Stimulated activated naive B cell treated with anti-CD40 and anti-IgM and Interleukin-4, amounts not matched to agents 10 μg/mL and 1 μg/mL and 100 μg/mL, for 72 hours (primary cell): Measurements from ENCODE around the gene ABCA3.
"Not testable (repeated sequence)": the region's sequence is repeated elsewhere in the genome, so short reads cannot be mapped to it uniquely, and the experiment has no call there.

Source experiments
- ATAC-seq, 2 donors: fragments of 150-1000 bp; cut with Tn5 transposase; replicated peaks; 2 replicates each; pipeline ENCODE4 v1.10.0; 2021; ENCODE audit warnings: moderate library complexity in 1 of 2
- DNase-seq: peaks from one replicate; pipeline ENCODE4 v3.0.0; 2021
- H3K27ac Mint-ChIP-seq: one replicate; pipeline ENCODE4 v1.8.0; 2022; ENCODE audit warnings: mild to moderate bottlenecking, mixed read lengths
- H3K27me3 Mint-ChIP-seq, 2 donors: one replicate each; pipeline ENCODE4 v1.8.0; 2022; ENCODE audit warnings: mixed read lengths in 2 of 2
- H3K36me3 Mint-ChIP-seq, 2 donors: one replicate each; pipeline ENCODE4 v1.8.0; 2022; ENCODE audit warnings: mixed read lengths in 2 of 2, mild to moderate bottlenecking in 1 of 2
- H3K4me1 Mint-ChIP-seq, 2 donors: one replicate each; pipeline ENCODE4 v1.8.0; 2022; ENCODE audit warnings: mixed read lengths in 2 of 2, mild to moderate bottlenecking in 1 of 2
- H3K4me3 Mint-ChIP-seq, 2 donors: one replicate each; pipeline ENCODE4 v1.8.0; 2022; ENCODE audit warnings: mild to moderate bottlenecking in 2 of 2, mixed read lengths in 2 of 2, moderate library complexity in 1 of 2
- H3K9me3 Mint-ChIP-seq, 2 donors: one replicate each; pipeline ENCODE4 v1.8.0; 2022; ENCODE audit warnings: mixed read lengths in 2 of 2, mild to moderate bottlenecking in 1 of 2

Gene ABCA3

DNA sequence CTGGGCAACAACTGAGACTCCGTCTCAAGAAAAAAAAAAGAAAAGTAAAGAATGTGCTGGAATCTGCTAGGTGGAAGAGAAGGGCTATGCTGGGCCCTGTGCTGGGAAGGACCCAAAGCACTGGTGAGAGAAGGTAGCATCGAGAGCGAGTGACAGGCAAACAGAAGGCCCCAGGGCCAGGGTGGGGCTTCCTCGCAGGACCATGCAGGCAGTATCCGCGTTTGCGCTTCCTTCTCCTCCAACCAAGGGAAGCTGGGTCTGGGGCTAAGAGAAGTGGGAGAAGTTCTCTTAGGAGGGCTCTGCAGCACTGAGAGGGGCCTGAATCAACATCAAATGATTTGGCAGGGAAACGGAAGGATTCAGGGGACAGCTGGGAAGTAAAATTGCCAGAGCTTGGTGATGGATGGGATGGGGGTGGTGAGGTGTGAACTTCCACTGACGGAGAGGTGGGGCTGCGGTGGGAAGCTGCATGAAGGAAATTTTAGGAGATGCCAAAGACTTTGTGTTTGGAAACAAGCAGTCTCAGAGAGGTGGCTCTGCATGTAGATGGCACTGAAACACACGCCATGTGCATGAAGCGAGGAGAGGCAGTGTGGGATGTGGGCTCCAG, 83.9 kb downstream of the ABCA3 start:
- Mint-ChIP-seq H3K4me1 (peaks cover 16 to 20% of the 10 kb centered on the region in 2 donors), H3K4me3 (no peak overlapping the region), H3K9me3 (no peaks in the 10 kb centered on the region), H3K36me3 (peaks cover 40 to 45% of the 10 kb centered on the region in 2 donors), H3K27me3 (no peaks in the 10 kb centered on the region), H3K27ac (peak overlapping the region; percentile 68)
- DNase-seq (no peak), ATAC-seq (no peak)

DNA sequence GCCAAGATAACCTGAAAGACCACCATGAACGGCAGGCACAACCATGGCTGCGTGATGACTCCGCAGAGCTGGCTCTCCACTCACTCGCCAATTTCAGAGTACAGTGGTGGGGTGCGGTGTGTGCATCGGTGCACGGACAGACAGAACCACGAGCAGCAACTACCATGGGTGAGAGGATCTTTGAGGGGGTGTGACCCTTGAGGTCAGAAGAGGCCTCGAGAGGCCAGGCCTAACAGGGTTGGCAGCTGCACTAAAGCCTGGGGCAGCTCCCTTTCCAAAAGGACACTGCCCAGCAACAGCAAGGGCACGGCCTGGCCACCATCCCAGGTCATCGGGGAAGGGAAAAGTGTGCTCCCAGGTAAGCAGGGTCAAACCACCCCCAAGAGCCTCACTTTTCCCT, 87.2 kb downstream of the ABCA3 start:
- H3K4me3 Mint-ChIP-seq = no peak overlapping the region
- peaks cover 19 to 29% of the 10 kb centered on the region in 2 donors for H3K4me1 Mint-ChIP-seq
- H3K27ac Mint-ChIP-seq = peak overlapping the region; percentile 86
- no peaks in the 10 kb centered on the region for H3K27me3 Mint-ChIP-seq
- peaks cover 27 to 40% of the 10 kb centered on the region in 2 donors for H3K36me3 Mint-ChIP-seq
- DNase-seq = no peak
- H3K9me3 Mint-ChIP-seq = no peaks in the 10 kb centered on the region
- no peak for ATAC-seq

DNA sequence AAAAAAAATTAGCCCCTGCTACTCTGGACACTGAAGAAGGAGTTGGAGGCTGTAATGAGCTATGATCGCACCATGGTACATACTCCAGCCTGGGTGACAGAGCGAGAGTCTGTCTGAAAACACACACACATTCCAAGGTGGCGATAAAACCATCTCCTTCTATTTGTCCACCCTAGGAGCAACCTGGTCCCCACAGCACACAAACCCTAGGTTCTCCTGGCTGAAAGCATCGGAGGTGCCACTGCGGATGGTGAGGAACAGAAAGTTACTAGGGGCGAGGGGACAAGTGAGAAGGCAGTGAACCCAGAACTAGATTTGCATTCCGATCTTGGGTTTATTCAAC, 87.8 kb downstream of the ABCA3 start:
- H3K36me3 Mint-ChIP-seq = peaks cover 26 to 38% of the 10 kb centered on the region in 2 donors
- H3K9me3 Mint-ChIP-seq = no peaks in the 10 kb centered on the region
- peak overlapping the region in 1 of 2 donors; percentile 22 for H3K4me3 Mint-ChIP-seq
- no peaks in the 10 kb centered on the region for H3K27me3 Mint-ChIP-seq
- peak overlapping the region; percentile 86 for H3K27ac Mint-ChIP-seq
- DNase-seq (no peak), ATAC-seq (no peak)
- peaks cover 19 to 29% of the 10 kb centered on the region in 2 donors for H3K4me1 Mint-ChIP-seq

DNA sequence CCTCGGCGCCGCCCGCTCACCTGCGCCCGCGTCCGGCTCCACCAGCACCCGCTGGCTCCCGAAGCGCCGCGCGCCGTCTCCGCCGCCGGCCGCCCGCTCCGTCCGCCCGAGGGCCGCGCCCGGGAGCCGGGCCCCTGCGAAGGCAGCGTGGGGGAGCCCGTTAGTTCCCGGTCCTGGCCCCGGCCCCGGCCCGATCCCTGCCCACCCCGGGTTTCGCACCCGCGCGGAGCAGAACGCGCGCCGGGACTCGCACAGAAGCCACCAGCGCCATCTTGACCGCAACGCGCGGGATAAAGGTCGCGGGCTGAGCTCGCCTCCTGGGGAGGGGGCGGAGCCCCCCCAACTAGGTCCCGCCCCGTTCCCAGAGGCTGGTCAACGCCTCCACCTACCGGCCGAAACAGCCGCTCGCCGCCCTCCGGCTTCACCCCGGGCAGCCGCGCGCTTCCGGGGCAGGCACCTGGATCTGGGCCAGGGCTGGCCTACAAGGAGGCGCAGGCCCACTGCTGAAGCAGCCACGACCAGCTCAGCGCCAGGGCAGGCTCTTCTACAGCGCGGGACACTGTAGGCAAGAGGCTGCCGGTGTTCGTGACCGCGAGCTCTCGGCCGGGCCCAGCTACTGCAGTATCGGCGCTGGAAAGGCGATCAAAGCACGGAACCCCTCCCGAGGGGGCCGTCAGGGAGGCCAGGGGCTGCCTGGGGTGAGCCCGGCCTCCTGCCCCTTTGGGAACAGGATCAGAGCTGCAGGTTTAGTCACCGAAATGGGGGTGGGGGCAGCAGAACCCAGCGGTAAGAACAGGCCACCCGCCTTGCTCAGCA, 89.0 kb downstream of the ABCA3 start, which contains the start of gene ECI1:
Gene ECI1, minus strand, starts transcription at position 292 of the 816 bp plus-strand sequence. Its CDS starts 21 bp downstream, at position 271.
- H3K27me3 Mint-ChIP-seq = no peaks in the 10 kb centered on the region
- peaks cover 22 to 34% of the 10 kb centered on the region in 2 donors for H3K36me3 Mint-ChIP-seq
- peak within 1 kb of the TSS; percentile 89 to 96 for H3K4me3 Mint-ChIP-seq
- H3K27ac Mint-ChIP-seq = peak within 1 kb of the TSS; percentile 95
- ATAC-seq (peak; percentile 89 to 92), DNase-seq (peak; percentile 88)
- peaks cover 15 to 29% of the 10 kb centered on the region in 2 donors for H3K4me1 Mint-ChIP-seq
- no peaks in the 10 kb centered on the region for H3K9me3 Mint-ChIP-seq

DNA sequence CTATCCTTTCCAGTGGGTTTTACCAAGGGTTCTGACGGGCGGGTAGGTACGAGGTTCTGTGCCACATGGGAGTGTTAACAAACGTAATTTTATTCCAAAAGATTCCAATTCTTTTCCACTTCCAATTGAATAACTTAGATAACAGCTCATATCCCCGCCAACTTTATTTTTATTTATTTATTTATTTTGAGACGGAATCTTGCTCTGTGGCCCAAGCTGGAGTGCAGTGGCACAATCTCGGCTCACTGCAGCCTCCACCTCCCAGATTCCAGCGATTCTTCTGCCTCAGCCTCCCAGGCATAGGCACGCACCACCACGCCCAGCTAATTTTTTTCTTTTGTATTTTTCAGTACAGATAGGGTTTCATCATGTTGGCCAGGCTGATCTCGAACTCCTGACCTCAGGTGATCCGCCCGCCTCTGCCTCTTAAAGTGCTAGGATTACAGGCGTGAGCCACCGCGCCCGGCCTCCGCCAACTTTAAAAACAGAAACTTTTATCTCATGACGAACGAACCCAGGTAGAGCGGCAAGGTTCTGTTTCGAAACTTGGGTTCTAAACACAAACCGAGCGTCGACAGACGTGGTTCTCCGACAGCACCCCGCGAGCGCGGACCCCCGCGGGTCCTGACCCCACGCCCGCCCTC, 89.8 kb downstream of the ABCA3 start:
- H3K4me3 Mint-ChIP-seq = peak overlapping the region; percentile 89 to 96
- no peaks in the 10 kb centered on the region for H3K9me3 Mint-ChIP-seq
- H3K4me1 Mint-ChIP-seq = peaks cover 13 to 29% of the 10 kb centered on the region in 2 donors
- H3K27me3 Mint-ChIP-seq = no peaks in the 10 kb centered on the region
- H3K27ac Mint-ChIP-seq = peak overlapping the region; percentile 95
- ATAC-seq = peak; percentile 30 to 41
- peaks cover 26 to 32% of the 10 kb centered on the region in 2 donors for H3K36me3 Mint-ChIP-seq
- no peak for DNase-seq

DNA sequence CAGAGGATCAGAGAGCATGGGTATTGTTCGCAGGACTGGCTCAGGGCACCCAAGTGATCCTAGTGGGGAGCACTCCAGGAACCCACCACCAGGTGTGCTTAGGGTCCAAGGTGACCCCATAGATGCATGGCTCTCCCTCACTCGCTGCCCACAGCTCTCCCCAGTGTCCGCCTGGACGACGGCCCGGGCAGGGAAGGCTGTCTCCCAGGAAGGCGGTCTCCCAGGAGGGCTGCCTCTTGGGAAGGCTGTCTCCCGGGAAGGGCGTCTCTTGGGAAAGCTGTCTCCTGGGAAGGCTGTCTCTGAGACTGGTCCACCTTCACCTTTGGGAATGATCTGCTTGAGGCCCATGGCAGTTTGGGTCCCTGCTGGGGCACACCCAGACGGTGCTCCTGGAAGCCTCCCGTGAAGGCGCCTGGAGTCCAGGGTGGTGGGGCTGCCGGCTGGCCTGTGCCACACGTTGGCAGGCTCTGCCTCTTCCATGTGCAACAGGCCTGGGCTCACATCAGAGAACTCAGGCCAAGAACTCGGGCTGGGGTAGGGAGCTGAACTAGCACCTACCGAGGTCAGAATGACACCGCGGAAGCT, 94.1 kb downstream of the ABCA3 start:
- Mint-ChIP-seq H3K27ac (no peak overlapping the region), H3K4me1 (peaks cover 3 to 7% of the 10 kb centered on the region in 2 donors), H3K27me3 (no peaks in the 10 kb centered on the region), H3K4me3 (no peak overlapping the region), H3K36me3 (peaks cover 25 to 26% of the 10 kb centered on the region in 2 donors), H3K9me3 (no peaks in the 10 kb centered on the region)
- no peak for ATAC-seq
- DNase-seq = no peak

DNA sequence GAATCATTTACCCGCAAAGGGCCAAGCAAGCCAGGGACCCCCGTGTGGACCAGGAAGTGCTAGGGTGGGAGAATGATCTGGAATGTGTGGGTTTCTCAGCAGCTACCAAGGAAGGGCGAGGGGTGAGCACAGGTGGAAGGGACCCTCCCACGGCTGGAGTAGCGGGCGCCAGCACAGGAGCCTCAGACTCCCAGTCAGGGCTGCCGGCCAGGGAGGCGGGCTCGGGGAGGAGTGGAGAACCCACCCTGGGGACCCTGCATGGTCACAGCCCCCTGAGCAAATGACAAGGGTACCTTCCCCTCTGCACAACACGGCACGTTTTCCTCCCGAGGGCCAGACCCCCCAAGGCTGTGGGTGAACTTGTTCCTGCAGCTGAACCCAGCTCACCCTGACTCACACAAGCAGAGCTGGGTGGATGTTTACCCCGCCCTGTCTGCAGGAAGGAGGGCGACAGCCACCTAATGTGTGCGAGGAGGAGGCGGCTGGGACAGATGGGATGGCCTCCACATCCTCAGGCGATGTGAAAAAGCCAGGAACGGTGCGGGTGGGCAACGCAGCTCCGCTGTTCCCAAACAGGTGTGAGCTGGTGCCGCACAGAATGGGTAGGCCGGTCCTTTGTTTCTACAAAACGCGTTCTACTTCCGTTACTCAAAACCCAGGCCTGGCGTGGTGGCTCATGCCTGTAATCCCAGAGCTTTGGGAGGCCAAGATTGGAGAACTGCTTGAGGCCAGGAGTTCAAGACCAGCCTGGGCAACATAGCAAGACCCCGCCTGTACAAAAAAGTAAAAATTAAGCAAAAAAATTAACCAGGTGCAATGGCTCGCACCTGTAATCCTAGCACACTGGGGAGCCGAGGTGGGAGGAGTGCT, 95.4 kb downstream of the ABCA3 start:
- H3K4me3 Mint-ChIP-seq = no peak overlapping the region
- H3K27me3 Mint-ChIP-seq = no peaks in the 10 kb centered on the region
- peaks cover 21 to 26% of the 10 kb centered on the region in 2 donors for H3K36me3 Mint-ChIP-seq
- no peaks in the 10 kb centered on the region for H3K4me1 Mint-ChIP-seq
- ATAC-seq = no peak
- DNase-seq = no peak
- H3K9me3 Mint-ChIP-seq = no peaks in the 10 kb centered on the region
- no peak overlapping the region for H3K27ac Mint-ChIP-seq

DNA sequence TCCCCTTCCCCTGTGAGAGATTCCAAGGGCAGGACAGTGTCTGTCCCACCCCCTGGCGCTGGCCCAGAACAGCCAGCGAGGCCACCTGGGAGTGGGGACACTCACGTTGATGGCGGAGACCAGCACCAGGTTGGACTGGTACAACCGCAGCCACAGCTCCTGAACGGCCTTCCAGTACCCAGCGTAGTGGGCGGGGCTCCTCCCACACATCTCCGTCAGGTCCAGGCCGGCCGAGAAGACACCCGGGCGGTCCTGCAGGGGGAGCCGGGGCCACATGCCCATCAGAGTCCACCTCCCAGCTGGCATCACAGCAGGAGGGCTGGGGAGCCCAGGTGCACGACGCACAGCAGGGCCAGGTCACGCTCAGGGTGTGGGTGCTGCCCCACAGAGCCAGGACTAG, 96.2 kb downstream of the ABCA3 start:
- Mint-ChIP-seq H3K4me1 (no peaks in the 10 kb centered on the region), H3K27me3 (no peaks in the 10 kb centered on the region), H3K4me3 (no peak overlapping the region), H3K9me3 (no peaks in the 10 kb centered on the region), H3K27ac (no peak overlapping the region), H3K36me3 (peaks cover 25 to 32% of the 10 kb centered on the region in 2 donors)
- DNase-seq (no peak), ATAC-seq (no peak)

DNA sequence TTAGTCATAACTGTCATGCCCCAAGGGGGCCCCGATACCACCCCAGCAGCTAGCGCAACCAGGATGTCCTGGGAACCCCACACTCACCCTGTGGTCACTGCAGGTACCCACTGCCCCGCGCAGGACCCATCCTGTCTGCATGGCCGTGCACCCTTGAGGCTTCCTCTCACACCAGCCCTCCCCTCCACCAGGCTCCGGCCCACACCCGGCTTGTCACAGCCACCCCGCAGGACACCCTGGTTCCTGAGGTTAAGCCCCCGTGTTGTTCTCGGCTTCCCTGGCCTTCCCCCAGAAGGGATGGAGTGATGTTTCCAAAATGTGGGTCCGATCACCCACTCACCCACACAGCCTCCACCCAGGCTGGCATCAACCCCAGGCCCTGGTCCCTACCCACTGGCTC, 96.7 kb downstream of the ABCA3 start:
- H3K4me1 Mint-ChIP-seq = no peaks in the 10 kb centered on the region
- H3K27ac Mint-ChIP-seq = no peak overlapping the region
- no peak overlapping the region for H3K4me3 Mint-ChIP-seq

DNA sequence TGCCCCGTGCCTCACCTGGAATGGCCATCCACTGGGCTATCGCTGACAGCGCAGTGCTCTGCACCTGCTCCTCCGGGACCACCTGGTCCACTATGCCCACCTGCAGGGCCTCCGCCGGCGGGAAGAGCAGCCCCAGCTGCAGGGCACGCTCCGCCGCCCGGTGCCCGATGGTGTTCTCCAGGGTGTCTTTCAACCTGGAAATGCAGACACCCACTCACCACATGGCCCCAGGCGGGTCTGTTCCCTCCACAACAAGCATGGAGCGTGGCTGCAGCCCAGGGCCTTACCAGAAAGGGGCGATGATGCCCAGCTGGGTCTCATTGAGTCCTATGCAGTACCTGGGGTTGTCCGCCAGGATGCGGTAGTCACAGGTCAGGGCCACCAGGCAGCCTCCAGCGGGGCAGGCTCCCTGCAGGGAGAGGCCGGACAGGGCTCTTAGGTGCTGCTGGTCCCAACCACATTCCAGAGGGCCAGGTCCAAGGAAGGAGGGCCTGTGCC, 97.4 kb downstream of the ABCA3 start:
- Mint-ChIP-seq H3K4me1 (no peaks in the 10 kb centered on the region), H3K9me3 (no peaks in the 10 kb centered on the region), H3K4me3 (no peak overlapping the region), H3K36me3 (peaks cover 25 to 32% of the 10 kb centered on the region in 2 donors), H3K27me3 (no peaks in the 10 kb centered on the region), H3K27ac (no peak overlapping the region)
- ATAC-seq (no peak), DNase-seq (no peak)

More for the DNA sequence above, 96.7 kb downstream of the ABCA3 start:
- Mint-ChIP-seq H3K9me3 (no peaks in the 10 kb centered on the region), H3K27me3 (no peaks in the 10 kb centered on the region), H3K36me3 (peaks cover 25 to 32% of the 10 kb centered on the region in 2 donors)
- no peak for DNase-seq
- ATAC-seq = no peak

DNA sequence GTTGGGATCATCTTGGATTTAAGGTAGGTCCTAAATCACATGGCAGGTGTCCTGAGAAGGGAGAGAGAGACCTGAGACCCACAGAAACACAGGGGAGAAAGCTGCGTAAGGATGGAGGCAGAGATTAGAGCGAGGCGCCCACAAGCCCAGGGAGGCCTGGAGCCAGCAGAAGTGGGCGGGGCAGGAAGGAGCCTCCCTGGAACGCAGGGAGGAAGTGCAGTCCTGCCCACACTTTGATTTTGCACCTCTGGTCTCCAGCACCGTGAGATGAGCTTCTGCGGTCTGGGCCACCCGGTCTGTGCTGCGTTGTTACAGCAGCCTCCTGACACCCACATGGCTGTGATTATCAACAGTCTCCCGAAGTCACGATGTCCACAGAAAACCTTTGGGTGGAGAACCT, 97.9 kb downstream of the ABCA3 start:
- H3K4me3 Mint-ChIP-seq = no peak overlapping the region
- H3K27me3 Mint-ChIP-seq = no peaks in the 10 kb centered on the region
- H3K4me1 Mint-ChIP-seq = no peaks in the 10 kb centered on the region
- no peaks in the 10 kb centered on the region for H3K9me3 Mint-ChIP-seq
- no peak overlapping the region for H3K27ac Mint-ChIP-seq
- ATAC-seq (no peak), DNase-seq (no peak)
- peaks cover 25 to 32% of the 10 kb centered on the region in 2 donors for H3K36me3 Mint-ChIP-seq

DNA sequence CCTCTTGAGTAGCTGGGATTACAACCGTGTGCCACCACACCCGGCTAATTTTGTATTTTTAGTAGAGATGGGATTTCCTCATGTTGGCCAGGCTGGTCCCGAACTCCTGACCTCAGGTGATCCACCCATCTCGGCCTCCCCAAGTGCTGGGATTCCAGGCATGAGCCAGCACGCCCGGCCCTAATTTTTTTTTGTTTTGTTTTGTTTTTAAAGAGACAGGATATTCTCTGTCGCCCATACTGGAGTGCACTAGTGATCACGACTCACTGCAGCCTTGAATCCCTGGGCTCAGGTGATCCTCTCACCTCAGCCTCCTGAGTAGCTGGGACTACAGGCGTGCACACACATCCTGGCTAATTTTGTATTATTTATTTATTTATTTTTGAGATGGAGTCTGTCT, 100.2 kb downstream of the ABCA3 start:
- H3K36me3 Mint-ChIP-seq = peaks cover 24 to 27% of the 10 kb centered on the region in 2 donors
- DNase-seq, ATAC-seq, H3K9me3 Mint-ChIP-seq, H3K4me3 Mint-ChIP-seq, H3K4me1 Mint-ChIP-seq, H3K27me3 Mint-ChIP-seq, H3K27ac Mint-ChIP-seq: not testable (repeated sequence)

DNA sequence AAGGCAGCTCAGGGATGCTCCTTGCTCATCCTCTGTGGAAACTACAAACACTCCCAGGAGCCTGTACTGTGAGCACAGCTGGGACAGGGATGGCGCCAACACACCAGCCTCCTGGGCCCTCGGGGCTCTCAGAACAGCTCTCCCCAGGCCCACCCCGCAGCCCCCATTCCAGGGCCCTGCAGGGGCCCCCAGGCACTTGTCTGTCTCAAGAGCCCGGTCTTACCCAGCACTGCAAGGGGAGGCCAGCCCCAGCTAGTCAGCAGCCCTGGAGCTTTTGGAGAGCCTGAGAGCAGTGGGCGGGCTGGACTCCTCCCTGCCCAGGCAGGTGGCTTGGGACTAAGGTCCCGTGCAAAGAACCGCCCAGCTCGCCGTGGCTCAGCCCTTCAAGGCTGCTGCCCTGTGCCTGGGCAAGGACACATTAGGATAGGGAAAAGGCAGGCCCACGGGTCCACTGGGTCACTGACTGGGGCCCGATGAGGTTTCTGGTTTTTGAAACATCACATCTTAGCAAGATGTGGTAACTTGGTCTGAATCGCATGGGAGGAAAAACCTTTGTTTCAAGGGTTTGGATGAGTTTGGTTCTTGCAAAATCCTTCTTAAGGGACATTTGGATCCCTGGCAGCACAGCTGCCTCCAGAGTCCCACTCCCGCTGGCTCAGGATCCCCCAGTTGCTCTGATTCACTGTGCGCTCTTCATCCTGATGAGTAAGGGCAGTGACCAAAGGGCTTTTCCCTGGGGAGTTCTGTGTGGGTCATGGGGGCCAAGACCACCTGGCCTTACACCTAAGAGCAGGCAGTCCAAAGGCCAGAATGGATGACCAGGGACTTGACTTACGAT, 101.5 kb downstream of the ABCA3 start:
- H3K4me3 Mint-ChIP-seq = no peak overlapping the region
- ATAC-seq (no peak), DNase-seq (no peak)
- H3K9me3 Mint-ChIP-seq = no peaks in the 10 kb centered on the region
- H3K36me3 Mint-ChIP-seq = peaks cover 29 to 30% of the 10 kb centered on the region in 2 donors
- no peak overlapping the region for H3K27ac Mint-ChIP-seq
- H3K4me1 Mint-ChIP-seq = peaks cover 0 to 10% of the 10 kb centered on the region in 2 donors
- no peaks in the 10 kb centered on the region for H3K27me3 Mint-ChIP-seq
